A549 (cell line): ENCODE data around the gene PSMA7. TPM values are rescaled to one million over a fixed set of nuclear protein-coding genes. Genes with fewer than 3 reads are reported as not detected.
"Not testable (repeated sequence)": the region's sequence is repeated elsewhere in the genome, so short reads cannot be mapped to it uniquely, and the experiment has no call there.

Source experiments
- ATAC-seq, 2 experiments: fragments of 200-7000 bp in 1 of 2; fragments of >200 bp in 1 of 2; cut with Nextera tagmentation in 1 of 2; cut with Tn5 transposase in 1 of 2; 3 replicates each; pipeline versions ENCODE4 v1.8.0 to v1.9.1; 2018 to 2020; ENCODE audit warnings: mild to moderate bottlenecking in 1 of 2, moderate library complexity in 1 of 2
- CTCF ChIA-PET: fragments of 300-600 bp; sonication (Branson Sonifier 250); formaldehyde crosslinking; extraction: SDS; loops from one replicate; lab custom pipeline; 2021; ENCODE audit warnings: antibody characterized with exemption, inconsistent platforms; lab: Yijun Ruan, JAX
- POLR2A ChIA-PET: fragments of 350-600 bp; formaldehyde crosslinking; extraction: SDS; loops from one replicate; lab custom pipeline; 2021; ENCODE audit warnings: antibody characterized with exemption, inconsistent platforms; lab: Yijun Ruan, JAX
- DNase-seq, 2 experiments: peaks; one replicate each; pipeline versions ENCODE4 v3.0.0 to v3.0.0-alpha.2; 2011 to 2016; ENCODE audit warnings: low read depth in 1 of 2, low spot score in 1 of 2
- FAIRE-seq: peaks from 2 replicates; lab custom pipeline; 2011; peaks lifted over from hg19 to GRCh38; lab: Jason Lieb, UNC
- H3K27ac ChIP-seq, 2 experiments: fragments of >200 bp; sonication (Bioruptor Twin); formaldehyde crosslinking; 3 replicates each; pipeline ENCODE4 v1.5.1; 2016 to 2017
- H3K4me1 ChIP-seq: fragments of >200 bp; sonication (Bioruptor Twin); formaldehyde crosslinking; 3 replicates; pipeline ENCODE4 v1.6.1; 2016
- H3K4me2 ChIP-seq: fragments of >200 bp; sonication (Bioruptor Twin); formaldehyde crosslinking; 3 replicates; pipeline ENCODE4 v1.6.1; 2016
- H3K4me3 ChIP-seq: fragments of >200 bp; sonication (Bioruptor Twin); formaldehyde crosslinking; 3 replicates; pipeline ENCODE4 v1.5.1; 2016
- H3K9me3 ChIP-seq: fragments of >200 bp; sonication (Bioruptor Twin); formaldehyde crosslinking; 3 replicates; pipeline ENCODE4 v1.6.1; 2016
- CEBPB ChIP-seq, 2 experiments: fragments of >200 bp in 1 of 2; sonication (Bioruptor Twin) in 1 of 2; formaldehyde crosslinking in 1 of 2; IDR thresholded peaks; 2 replicates each; pipeline ENCODE4 v1.6.1; 2012 to 2016
- CHD4 ChIP-seq: fragments of 200-600 bp; sonication (generic); IDR thresholded peaks from 2 replicates; pipeline ENCODE4 v1.6.1; 2016; ENCODE audit warnings: antibody characterized with exemption, mild to moderate bottlenecking, borderline replicate concordance
- EP300 ChIP-seq, 2 experiments: fragments of >200 bp; sonication (Bioruptor Twin); formaldehyde crosslinking; IDR thresholded peaks; 2 replicates in 1 of 2; 3 replicates in 1 of 2; pipeline ENCODE4 v1.6.1; 2016 to 2017
- FOSL2 ChIP-seq, 2 experiments: fragments of 450-650 bp in 1 of 2; fragments of >200 bp in 1 of 2; sonication (Bioruptor Twin) in 1 of 2; formaldehyde crosslinking; IDR thresholded peaks; 2 replicates each; pipeline versions ENCODE4 v1.5.0 to v1.6.1; 2016 to 2020; ENCODE audit warnings: mild to moderate bottlenecking in 1 of 2, moderate library complexity in 1 of 2
- FOXS1 ChIP-seq: fragments of 250-450 bp; sonication (Bioruptor Pico); IDR thresholded peaks from 2 replicates; pipeline ENCODE4 v1.5.0; 2020; ENCODE audit warnings: mild to moderate bottlenecking, moderate library complexity
- GATA3 ChIP-seq: IDR thresholded peaks from 2 replicates; pipeline ENCODE4 v1.6.1; 2012; ENCODE audit warnings: borderline replicate concordance
- HOXA7 ChIP-seq: fragments of 250-450 bp; sonication (Bioruptor Pico); IDR thresholded peaks from 2 replicates; pipeline ENCODE4 v1.5.0; 2020; ENCODE audit warnings: mild to moderate bottlenecking, moderate library complexity
- HOXB5 ChIP-seq: fragments of 250-450 bp; sonication (Bioruptor Pico); IDR thresholded peaks from 2 replicates; pipeline ENCODE4 v1.5.0; 2020; ENCODE audit warnings: mild to moderate bottlenecking, moderate library complexity
- JUNB ChIP-seq: fragments of >200 bp; sonication (Bioruptor Twin); formaldehyde crosslinking; IDR thresholded peaks from 2 replicates; pipeline ENCODE4 v1.6.1; 2016
- MAFK ChIP-seq: fragments of 450-650 bp; IDR thresholded peaks from 2 replicates; pipeline ENCODE4 v1.6.1; 2014; ENCODE audit not compliant: partially characterized antibody
- NFE2L2 ChIP-seq: fragments of 150-350 bp; conservative IDR thresholded peaks from 2 replicates; pipeline ENCODE4 v1.6.1; 2014; ENCODE audit warnings: low read length
- NR3C1 ChIP-seq: fragments of >200 bp; sonication (Bioruptor Twin); formaldehyde crosslinking; IDR thresholded peaks from 3 replicates; pipeline ENCODE4 v1.6.1; 2017
- PHF8 ChIP-seq: fragments of 200-600 bp; sonication (generic); IDR thresholded peaks from 2 replicates; pipeline ENCODE4 v1.6.1; 2016; ENCODE audit warnings: low read depth, mild to moderate bottlenecking, antibody characterized with exemption, moderate library complexity, borderline replicate concordance
- RFX5 ChIP-seq: fragments of 450-650 bp; IDR thresholded peaks from 2 replicates; pipeline ENCODE4 v1.7.1; 2014; ENCODE audit warnings: antibody characterized with exemption, mild to moderate bottlenecking, moderate library complexity
- RNF2 ChIP-seq: fragments of 200-600 bp; sonication (generic); IDR thresholded peaks from 2 replicates; pipeline ENCODE4 v1.6.1; 2016; ENCODE audit warnings: low read depth, mild to moderate bottlenecking, antibody characterized with exemption, moderate library complexity, borderline replicate concordance
- TFCP2L1 ChIP-seq: fragments of 250-450 bp; sonication (Bioruptor Pico); IDR thresholded peaks from 2 replicates; pipeline ENCODE4 v1.5.0; 2021; ENCODE audit warnings: mild to moderate bottlenecking
- WGBS: methylation state at CpG from one replicate; pipeline ENCODE4 v1.1.6; 2017; ENCODE audit errors: missing lambda C conversion rate; 5-methylcytosine and 5-hydroxymethylcytosine counted together
- polyA plus RNA-seq, 4 experiments: library from polyadenylated mRNA; depleted of rRNA in 3 of 4; stranded (reverse); fragments of >200 nt; fragmentation: RNase III in 1 of 4; extraction: RNeasy Plus Mini Kit Qiagen cat#74134 plus additional on column Dnase treatment in 1 of 4; gene quantifications; 2 replicates in 3 of 4; 3 replicates in 1 of 4; pipeline ENCODE4 v1.2.3, GENCODE V29; 2011 to 2017
- TF ChIP-seq, protein P1 (sequence below): IDR thresholded peaks from 2 replicates; pipeline ENCODE4 v1.6.1; 2012
- TF ChIP-seq, protein P2 (sequence below): fragments of 250-450 bp; sonication (Bioruptor Pico); IDR thresholded peaks from 2 replicates; pipeline ENCODE4 v1.5.0; 2020; ENCODE audit warnings: low read depth, mild to moderate bottlenecking, moderate library complexity
- TF ChIP-seq, protein P3 (sequence below): fragments of 250-450 bp; sonication (Bioruptor Pico); IDR thresholded peaks from 2 replicates; pipeline ENCODE4 v1.5.0; 2021; ENCODE audit warnings: mild to moderate bottlenecking, moderate library complexity, borderline replicate concordance
- TF ChIP-seq, protein P4 (sequence below): fragments of 150-350 bp; IDR thresholded peaks from 2 replicates; pipeline ENCODE4 v1.6.1; 2014; ENCODE audit warnings: low read depth, mild to moderate bottlenecking, low read length

PSMA7 gene
- polyA plus RNA-seq, 2 of the 4 experiments (the other 2 are of a cell fraction), result 511 to 562 TPM

- H3K27ac ChIP-seq, H3K4me2 ChIP-seq, H3K4me3 ChIP-seq, FAIRE-seq, H3K4me1 ChIP-seq, DNase-seq, ATAC-seq, POLR2A ChIA-PET: not testable (repeated sequence)
- CTCF ChIA-PET, result interaction anchor here (0.7 kb wide), 1 partner anchor 28 kb away, joined by 4 read pairs; no protein-coding TSS in a partner anchor
- H3K9me3 ChIP-seq, result peaks cover 46% of the 10 kb centered on the region
- 56% methylated on average over 7 of the region's 7 CpGs for WGBS
Observed at GRCh38 chr20:62115800-62116407, 27.3 kb downstream of the PSMA7 start.

DNA sequence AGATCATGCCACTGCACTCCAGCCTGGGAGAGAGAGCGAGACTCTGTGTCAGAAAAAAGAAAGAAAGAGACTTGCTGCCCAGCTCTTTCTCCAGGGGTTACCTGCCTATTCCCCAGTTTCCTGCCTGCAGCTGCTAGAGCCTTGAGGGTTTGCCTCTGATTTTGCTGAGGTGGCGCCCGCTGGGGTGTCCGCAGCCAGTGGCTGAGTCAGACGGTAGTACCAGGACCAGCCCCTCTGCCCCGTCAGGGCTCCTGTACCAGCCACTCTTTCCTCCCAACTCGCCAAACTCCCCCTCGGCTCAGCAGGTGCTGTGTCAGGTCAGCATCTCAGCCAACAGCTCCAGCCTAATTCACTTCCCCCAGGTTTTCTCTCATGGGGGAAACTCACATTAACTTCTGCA, 28.3 kb downstream of the PSMA7 start:
- TF ChIP-seq JUNB (no peak), HOXB5 (CRISPR knock-in tag) (no peak), RFX5 (no peak), HOXA7 (CRISPR knock-in tag) (no peak)
- no peak overlapping the region for H3K4me2 ChIP-seq
- ChIA-PET POLR2A (no interaction called here), CTCF (interaction anchor here (1.3 kb wide), 1 partner anchor 11 kb away, joined by 3 read pairs; no protein-coding TSS in a partner anchor)
- no peak for ATAC-seq
- no peak for DNase-seq
- no peak for FAIRE-seq
- H3K9me3 ChIP-seq, result peaks cover 46% of the 10 kb centered on the region
- H3K27ac ChIP-seq, result no peak overlapping the region
- WGBS, result 56% methylated on average over 8 of the region's 8 CpGs
- H3K4me1 ChIP-seq, result no peaks in the 10 kb centered on the region
- no peak overlapping the region for H3K4me3 ChIP-seq

DNA sequence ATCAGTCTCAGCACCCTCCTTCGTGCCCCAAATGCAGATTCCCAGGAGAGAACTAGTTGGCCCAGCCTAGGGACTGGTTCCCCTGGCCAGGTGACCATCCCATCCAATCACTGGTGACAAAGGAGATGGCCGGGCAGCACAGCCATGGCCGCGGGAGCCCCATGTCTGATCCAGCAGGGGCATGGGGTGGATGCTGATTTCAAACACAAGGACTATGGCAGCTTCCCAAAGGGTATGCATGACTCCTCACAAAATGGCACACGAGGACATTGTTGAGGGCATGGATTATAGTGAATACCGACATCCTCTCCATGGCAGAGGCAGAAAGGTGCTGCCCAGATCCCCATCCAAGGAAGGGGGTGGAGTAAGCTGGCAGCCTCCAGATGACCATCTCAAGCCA, 30.8 kb downstream of the PSMA7 start:
- H3K4me1 ChIP-seq, result no peaks in the 10 kb centered on the region
- POLR2A ChIA-PET, result no interaction called here
- H3K9me3 ChIP-seq, result peaks cover 69% of the 10 kb centered on the region
- no peak for ATAC-seq
- H3K4me3 ChIP-seq, result no peak overlapping the region
- TF ChIP-seq RFX5 (no peak), TFCP2L1 (CRISPR knock-in tag) (no peak), NR3C1 (no peak), PHF8 (no peak), JUNB (no peak), RNF2 (no peak), CHD4 (no peak), EP300 (IDR thresholded peaks at IDR 0.05) (no peak), FOXS1 (CRISPR knock-in tag) (no peak), NFE2L2 (no peak), CEBPB (IDR thresholded peaks at IDR 0.05) (no peak), GATA3 (no peak), FOSL2 (IDR thresholded peaks at IDR 0.05) (no peak), FOSL2 (CRISPR knock-in tag; IDR thresholded peaks at IDR 0.05) (no peak), HOXA7 (CRISPR knock-in tag) (no peak), MAFK (no peak)
- TF ChIP-seq, protein P1, sequence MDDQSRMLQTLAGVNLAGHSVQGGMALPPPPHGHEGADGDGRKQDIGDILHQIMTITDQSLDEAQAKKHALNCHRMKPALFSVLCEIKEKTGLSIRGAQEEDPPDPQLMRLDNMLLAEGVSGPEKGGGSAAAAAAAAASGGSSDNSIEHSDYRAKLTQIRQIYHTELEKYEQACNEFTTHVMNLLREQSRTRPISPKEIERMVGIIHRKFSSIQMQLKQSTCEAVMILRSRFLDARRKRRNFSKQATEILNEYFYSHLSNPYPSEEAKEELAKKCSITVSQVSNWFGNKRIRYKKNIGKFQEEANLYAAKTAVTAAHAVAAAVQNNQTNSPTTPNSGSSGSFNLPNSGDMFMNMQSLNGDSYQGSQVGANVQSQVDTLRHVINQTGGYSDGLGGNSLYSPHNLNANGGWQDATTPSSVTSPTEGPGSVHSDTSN, result no peak
- TF ChIP-seq, protein P2, sequence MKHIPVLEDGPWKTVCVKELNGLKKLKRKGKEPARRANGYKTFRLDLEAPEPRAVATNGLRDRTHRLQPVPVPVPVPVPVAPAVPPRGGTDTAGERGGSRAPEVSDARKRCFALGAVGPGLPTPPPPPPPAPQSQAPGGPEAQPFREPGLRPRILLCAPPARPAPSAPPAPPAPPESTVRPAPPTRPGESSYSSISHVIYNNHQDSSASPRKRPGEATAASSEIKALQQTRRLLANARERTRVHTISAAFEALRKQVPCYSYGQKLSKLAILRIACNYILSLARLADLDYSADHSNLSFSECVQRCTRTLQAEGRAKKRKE, result no peak
- TF ChIP-seq, protein P3, sequence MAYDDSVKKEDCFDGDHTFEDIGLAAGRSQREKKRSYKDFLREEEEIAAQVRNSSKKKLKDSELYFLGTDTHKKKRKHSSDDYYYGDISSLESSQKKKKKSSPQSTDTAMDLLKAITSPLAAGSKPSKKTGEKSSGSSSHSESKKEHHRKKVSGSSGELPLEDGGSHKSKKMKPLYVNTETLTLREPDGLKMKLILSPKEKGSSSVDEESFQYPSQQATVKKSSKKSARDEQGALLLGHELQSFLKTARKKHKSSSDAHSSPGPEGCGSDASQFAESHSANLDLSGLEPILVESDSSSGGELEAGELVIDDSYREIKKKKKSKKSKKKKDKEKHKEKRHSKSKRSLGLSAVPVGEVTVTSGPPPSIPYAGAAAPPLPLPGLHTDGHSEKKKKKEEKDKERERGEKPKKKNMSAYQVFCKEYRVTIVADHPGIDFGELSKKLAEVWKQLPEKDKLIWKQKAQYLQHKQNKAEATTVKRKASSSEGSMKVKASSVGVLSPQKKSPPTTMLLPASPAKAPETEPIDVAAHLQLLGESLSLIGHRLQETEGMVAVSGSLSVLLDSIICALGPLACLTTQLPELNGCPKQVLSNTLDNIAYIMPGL (CRISPR knock-in tag), result no peak
- TF ChIP-seq, protein P4, sequence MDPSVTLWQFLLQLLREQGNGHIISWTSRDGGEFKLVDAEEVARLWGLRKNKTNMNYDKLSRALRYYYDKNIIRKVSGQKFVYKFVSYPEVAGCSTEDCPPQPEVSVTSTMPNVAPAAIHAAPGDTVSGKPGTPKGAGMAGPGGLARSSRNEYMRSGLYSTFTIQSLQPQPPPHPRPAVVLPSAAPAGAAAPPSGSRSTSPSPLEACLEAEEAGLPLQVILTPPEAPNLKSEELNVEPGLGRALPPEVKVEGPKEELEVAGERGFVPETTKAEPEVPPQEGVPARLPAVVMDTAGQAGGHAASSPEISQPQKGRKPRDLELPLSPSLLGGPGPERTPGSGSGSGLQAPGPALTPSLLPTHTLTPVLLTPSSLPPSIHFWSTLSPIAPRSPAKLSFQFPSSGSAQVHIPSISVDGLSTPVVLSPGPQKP, result no peak
- 15% methylated on average over 3 of the region's 6 CpGs for WGBS
- H3K27ac ChIP-seq, result no peak overlapping the region
- DNase-seq, result no peak
- FAIRE-seq, result no peak
- CTCF ChIA-PET, result interaction anchor here (0.8 to 1.2 kb wide), 4 partner anchors 9 to 24 kb away, joined by 3 to 4 read pairs (median 4); no protein-coding TSS in a partner anchor
- H3K4me2 ChIP-seq, result no peak overlapping the region
